PC-3 (cell line): ENCODE results near the gene F12.

ENCODE experiments used
- EZH2 ChIP-seq: fragments of 300-600 bp; sonication (generic); IDR thresholded peaks from one replicate; pipeline ENCODE4 v1.6.1; 2017; ENCODE audit warnings: antibody characterized with exemption, mild to moderate bottlenecking, low read length; ENCODE audit not compliant: unreplicated experiment
- EZH2phosphoT487 ChIP-seq: fragments of 300-600 bp; sonication (generic); IDR thresholded peaks from 2 replicates; pipeline ENCODE4 v1.6.1; 2018; ENCODE audit warnings: mild to moderate bottlenecking, antibody characterized with exemption, low read length, borderline replicate concordance
- TF ChIP-seq, protein P1 (sequence below): fragments of 300-600 bp; sonication (generic); conservative IDR thresholded peaks from 2 replicates; pipeline ENCODE4 v1.5.1; 2017; ENCODE audit warnings: antibody characterized with exemption, low read depth, mild to moderate bottlenecking, low read length

DNA sequence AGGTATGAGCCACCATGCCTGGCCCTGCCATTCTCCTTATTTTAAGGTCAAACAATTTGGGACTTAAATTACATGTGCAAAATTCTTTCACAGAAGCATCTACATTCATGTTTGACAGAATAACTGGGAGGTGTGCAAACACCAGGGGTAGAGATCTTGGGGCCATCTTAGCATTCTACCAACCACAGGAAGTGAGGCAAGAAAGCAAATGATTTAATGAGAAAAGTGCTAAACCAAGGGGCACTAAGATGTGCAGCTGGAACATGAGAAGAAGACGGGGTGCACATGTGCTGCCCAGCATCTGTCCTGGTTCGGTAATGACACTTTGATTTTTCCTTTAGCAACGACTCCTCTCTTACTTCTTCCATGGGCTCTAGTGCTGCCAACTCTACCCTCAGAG is 1.2 kb upstream of the F12 start:
- TF ChIP-seq, protein P1, sequence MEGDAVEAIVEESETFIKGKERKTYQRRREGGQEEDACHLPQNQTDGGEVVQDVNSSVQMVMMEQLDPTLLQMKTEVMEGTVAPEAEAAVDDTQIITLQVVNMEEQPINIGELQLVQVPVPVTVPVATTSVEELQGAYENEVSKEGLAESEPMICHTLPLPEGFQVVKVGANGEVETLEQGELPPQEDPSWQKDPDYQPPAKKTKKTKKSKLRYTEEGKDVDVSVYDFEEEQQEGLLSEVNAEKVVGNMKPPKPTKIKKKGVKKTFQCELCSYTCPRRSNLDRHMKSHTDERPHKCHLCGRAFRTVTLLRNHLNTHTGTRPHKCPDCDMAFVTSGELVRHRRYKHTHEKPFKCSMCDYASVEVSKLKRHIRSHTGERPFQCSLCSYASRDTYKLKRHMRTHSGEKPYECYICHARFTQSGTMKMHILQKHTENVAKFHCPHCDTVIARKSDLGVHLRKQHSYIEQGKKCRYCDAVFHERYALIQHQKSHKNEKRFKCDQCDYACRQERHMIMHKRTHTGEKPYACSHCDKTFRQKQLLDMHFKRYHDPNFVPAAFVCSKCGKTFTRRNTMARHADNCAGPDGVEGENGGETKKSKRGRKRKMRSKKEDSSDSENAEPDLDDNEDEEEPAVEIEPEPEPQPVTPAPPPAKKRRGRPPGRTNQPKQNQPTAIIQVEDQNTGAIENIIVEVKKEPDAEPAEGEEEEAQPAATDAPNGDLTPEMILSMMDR, result no peak
- TF ChIP-seq EZH2 (no peak), EZH2phosphoT487 (no peak)
